HepG2 (cell line): ENCODE data around the gene RPA4. TPM values are rescaled to one million over a fixed set of nuclear protein-coding genes. Genes with fewer than 3 reads are reported as not detected.

Experiments used
- ATAC-seq: fragments of 200-7000 bp; cut with Tn5 transposase; 3 replicates; pipeline ENCODE4 v1.9.1; 2020; ENCODE audit warnings: mild to moderate bottlenecking, moderate library complexity
- BruUV-seq: library from RNA; stranded (reverse); fragments of 400-500 nt; replicated peaks from 2 replicates; lab custom pipeline; 2021; lab: Mats Ljungman, UMichigan
- CTCF ChIA-PET: fragments of 300-600 bp; formaldehyde crosslinking; extraction: SDS; loops from one replicate; lab custom pipeline; 2021; ENCODE audit warnings: low total read pairs, inconsistent platforms, low intra/inter-chr PET ratio; lab: Yijun Ruan, JAX
- POLR2A ChIA-PET: fragments of 350-600 bp; sonication (Branson Sonifier 250); formaldehyde crosslinking; loops from one replicate; lab custom pipeline; 2020; ENCODE audit warnings: antibody characterized with exemption, inconsistent platforms; lab: Yijun Ruan, JAX
- DNase-seq: peaks from one replicate; pipeline ENCODE4 v3.0.0-alpha.2; 2015; ENCODE audit warnings: low spot score
- FAIRE-seq: peaks from 3 replicates; lab custom pipeline; 2011; peaks lifted over from hg19 to GRCh38; lab: Jason Lieb, UNC
- H2AFZ ChIP-seq: one replicate; pipeline ENCODE4 v1.6.1; 2011; ENCODE audit warnings: low read length, inconsistent platforms
- H3K27ac ChIP-seq: fragments of 300-600 bp; 3 replicates; pipeline ENCODE4 v1.8.0; 2011; ENCODE audit warnings: mixed run types, mild to moderate bottlenecking, mixed read lengths, low read length, inconsistent platforms; ENCODE audit not compliant: insufficient read depth; ENCODE audit errors: extremely low read length
- H3K27me3 ChIP-seq, 2 experiments: fragments of 200-600 bp in 1 of 2; 2 replicates in 1 of 2; 3 replicates in 1 of 2; pipeline versions ENCODE4 v1.6.0 to v1.8.0; 2011; ENCODE audit warnings: low read length in 2 of 2, mild to moderate bottlenecking in 2 of 2, moderate library complexity in 2 of 2, inconsistent platforms in 1 of 2; ENCODE audit not compliant: insufficient read depth in 2 of 2, control insufficient read depth in 1 of 2
- H3K36me3 ChIP-seq, 2 experiments: fragments of 200-600 bp in 1 of 2; replicated peaks in 1 of 2; 2 replicates in 1 of 2; 3 replicates in 1 of 2; pipeline versions ENCODE4 v1.5.1 to v1.8.0; 2011; ENCODE audit warnings: low read length in 2 of 2, inconsistent platforms in 1 of 2; ENCODE audit not compliant: insufficient read depth in 2 of 2, control insufficient read depth in 1 of 2
- H3K4me1 ChIP-seq: 2 replicates; pipeline ENCODE4 v1.5.1; 2012; ENCODE audit warnings: low read length, inconsistent platforms; ENCODE audit not compliant: insufficient read depth
- H3K4me2 ChIP-seq: 2 replicates; pipeline ENCODE4 v1.6.0; 2011; ENCODE audit warnings: low read depth, low read length, inconsistent platforms
- H3K4me3 ChIP-seq, 3 experiments: fragments of 200-600 bp in 1 of 3; sonication (generic), shearing (Covaris generic) in 1 of 3; replicated peaks in 1 of 3; 2 replicates each; pipeline ENCODE4 v1.5.1; 2011 to 2016; ENCODE audit warnings: low read length in 3 of 3, inconsistent platforms in 2 of 3, low read depth in 2 of 3, mild to moderate bottlenecking in 2 of 3, control low read depth in 1 of 3, mixed read lengths in 1 of 3; ENCODE audit not compliant: insufficient read depth in 1 of 3
- H3K79me2 ChIP-seq: one replicate; pipeline ENCODE4 v1.6.1; 2011; ENCODE audit warnings: low read length, inconsistent platforms; ENCODE audit not compliant: insufficient read depth
- H3K9ac ChIP-seq: 2 replicates; pipeline ENCODE4 v1.6.0; 2011; ENCODE audit warnings: mild to moderate bottlenecking, low read depth, low read length, inconsistent platforms; ENCODE audit not compliant: insufficient read depth
- H3K9me3 ChIP-seq: 2 replicates; pipeline ENCODE4 v1.5.1; 2012; ENCODE audit warnings: mild to moderate bottlenecking, low read length
- H4K20me1 ChIP-seq: 2 replicates; pipeline ENCODE4 v1.6.0; 2011; ENCODE audit warnings: inconsistent platforms, mild to moderate bottlenecking, low read length, moderate library complexity; ENCODE audit not compliant: insufficient read depth
- AKAP8 ChIP-seq: sonication (generic); formaldehyde crosslinking; IDR thresholded peaks from 2 replicates; pipeline ENCODE4 v1.5.1; 2020; ENCODE audit warnings: mild to moderate bottlenecking, missing genetic modification reagents
- KLF9 ChIP-seq: IDR thresholded peaks from 2 replicates; pipeline ENCODE4 v1.6.1; 2016; ENCODE audit warnings: low read depth
- NPAS2 ChIP-seq: sonication (generic); formaldehyde crosslinking; IDR thresholded peaks from 2 replicates; pipeline ENCODE4 v1.8.0; 2022; ENCODE audit warnings: mild to moderate bottlenecking, missing genetic modification reagents, borderline replicate concordance
- RORA ChIP-seq: sonication (generic); formaldehyde crosslinking; IDR thresholded peaks from 2 replicates; pipeline ENCODE4 v1.5.0; 2020; ENCODE audit warnings: mild to moderate bottlenecking, missing genetic modification reagents, moderate library complexity
- TRIM24 ChIP-seq: sonication (generic); formaldehyde crosslinking; IDR thresholded peaks from 2 replicates; pipeline ENCODE4 v1.8.0; 2022; ENCODE audit warnings: mild to moderate bottlenecking, missing genetic modification reagents
- XBP1 ChIP-seq: sonication (generic); formaldehyde crosslinking; IDR thresholded peaks from 2 replicates; pipeline ENCODE4 v1.5.0; 2020; ENCODE audit warnings: missing genetic modification reagents
- ZBTB8A ChIP-seq: sonication (generic); formaldehyde crosslinking; IDR thresholded peaks from 2 replicates; pipeline ENCODE4 v1.4.0; 2020; ENCODE audit warnings: mild to moderate bottlenecking, low read depth, missing genetic modification reagents, borderline replicate concordance
- WGBS: methylation state at CpG from one replicate; pipeline ENCODE4 v1.1.6; 2017; ENCODE audit warnings: low lambda C conversion rate; 5-methylcytosine and 5-hydroxymethylcytosine counted together
- in situ Hi-C: cut with HindIII; loops from 2 replicates; pipeline ENCODE4 v1.10.0; 2017; ENCODE audit warnings: low pct_unique_long_range_greater_than_20kb; ENCODE audit not compliant: extremely low pct_ligation_motif_present
- intact Hi-C: fragments of 100-400 bp; cut with micrococcal nuclease; formaldehyde crosslinking; loops from one replicate; pipeline ENCODE4 v1.10.0; 2022; ENCODE audit not compliant: unreplicated experiment
- polyA plus RNA-seq, 8 experiments: library from polyadenylated mRNA; depleted of rRNA in 3 of 8; stranded (reverse) in 7 of 8; unstranded in 1 of 8; fragments of >200 nt; fragmentation: Illumina TruSeq in 4 of 8; extraction: Trizol in 4 of 8; gene quantifications; 2 replicates each; pipeline versions ENCODE4 v1.2.1 to v1.2.3, GENCODE V29; 2011 to 2016; ENCODE audit warnings: low read depth in 4 of 8, missing spikeins in 1 of 8, mixed read lengths in 1 of 8; ENCODE audit not compliant: insufficient read depth in 1 of 8
- total RNA-seq, 5 experiments: library from RNA; depleted of rRNA; stranded (reverse); fragments of >200 nt; fragmentation: Illumina TruSeq; extraction: Trizol; gene quantifications; 2 replicates each; pipeline ENCODE4 v1.2.3, GENCODE V29; 2016; ENCODE audit warnings: low read depth in 1 of 5

RPA4 gene
- total and polyA plus RNA-seq, 2 of the 13 experiments (the other 11 are each of a cell fraction or from before 2014, with no cell fraction given): 0.38 TPM; not detected in 1

DNA sequence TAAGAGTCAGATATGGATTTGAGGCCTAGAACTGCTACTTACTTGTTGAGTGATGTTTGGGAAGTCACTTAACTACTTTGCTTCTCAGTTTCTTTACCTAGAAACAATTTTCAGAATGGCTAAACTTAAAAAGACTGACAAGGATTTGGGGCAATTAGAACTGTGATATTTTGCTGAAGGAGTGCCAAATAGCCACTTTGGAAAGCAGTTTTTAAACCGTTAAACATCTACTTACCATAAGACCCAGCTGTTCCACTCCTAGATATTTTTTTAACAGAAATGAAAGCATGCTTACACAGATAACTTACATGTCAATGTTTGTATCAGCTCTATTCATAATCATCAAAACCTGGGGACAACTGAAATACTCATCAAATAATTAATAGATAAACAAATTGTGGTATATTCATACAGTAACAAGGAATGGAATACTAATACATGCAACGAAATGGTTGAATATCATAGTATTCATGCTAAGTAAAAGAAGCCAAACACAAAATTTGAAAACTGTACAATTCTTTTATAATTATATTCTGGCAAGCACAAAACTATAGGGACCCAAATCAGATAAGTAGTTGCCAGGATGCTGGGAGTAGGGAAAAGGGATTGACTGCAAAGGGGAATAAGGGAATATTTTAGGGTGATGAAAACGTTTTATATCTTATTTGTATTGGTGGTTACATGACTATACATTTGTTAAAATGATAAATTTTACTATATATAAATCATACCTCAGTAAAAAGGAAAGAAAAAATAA, 24.0 kb downstream of the RPA4 start:
- no peaks in the 10 kb centered on the region for H3K4me1 ChIP-seq
- ATAC-seq (no peak), DNase-seq (no peak), FAIRE-seq (no peak)
- intact Hi-C loops (no loop called here), in situ Hi-C loops (no loop called here)
- H3K4me3 ChIP-seq: no peak overlapping the region
- H3K4me2 ChIP-seq: no peak overlapping the region
- ChIA-PET CTCF (no interaction called here), POLR2A (no interaction called here)
- no peaks in the 10 kb centered on the region for H3K27me3 ChIP-seq
- H3K79me2 ChIP-seq: no peaks in the 10 kb centered on the region
- no peaks in the 10 kb centered on the region for H3K9me3 ChIP-seq
- H3K9ac ChIP-seq: no peak overlapping the region
- no peak overlapping the region for H3K27ac ChIP-seq
- 70% methylated on average over 3 of the region's 3 CpGs for WGBS
- no peaks in the 10 kb centered on the region for H3K36me3 ChIP-seq
- no peaks in the 10 kb centered on the region for H4K20me1 ChIP-seq
- no peak overlapping the region for H2AFZ ChIP-seq
- BruUV-seq: no TSS peak
- no peak for TF ChIP-seq ZBTB8A (CRISPR knock-in tag)

DNA sequence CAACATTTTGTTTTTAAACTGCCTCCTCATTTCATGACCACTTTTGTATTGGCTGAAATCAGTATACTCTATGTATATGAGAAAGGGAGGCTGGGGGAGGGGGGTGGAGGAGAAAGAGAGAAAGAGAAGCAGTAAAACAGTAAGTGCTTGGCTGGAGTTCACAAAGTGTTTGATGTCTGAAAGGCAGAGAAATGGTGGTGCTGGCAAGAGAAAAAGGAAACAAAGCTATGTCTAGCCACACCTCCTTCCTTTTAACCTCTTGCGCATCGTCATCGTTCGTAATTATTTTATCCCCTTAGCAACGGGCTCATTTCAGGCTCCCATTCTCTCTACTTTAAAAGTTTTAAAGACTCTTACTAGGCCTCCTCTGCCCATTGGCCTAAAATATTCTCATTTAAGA, 25.6 kb downstream of the RPA4 start:
- no peak for DNase-seq
- H3K4me2 ChIP-seq: no peak overlapping the region
- H4K20me1 ChIP-seq: no peaks in the 10 kb centered on the region
- POLR2A ChIA-PET: no interaction called here
- intact Hi-C loops: no loop called here
- WGBS: 95% methylated on average over 5 of the region's 5 CpGs
- no peaks in the 10 kb centered on the region for H3K27me3 ChIP-seq
- no peak overlapping the region for H3K4me3 ChIP-seq
- CTCF ChIA-PET: no interaction called here
- H3K4me1 ChIP-seq: no peaks in the 10 kb centered on the region
- no peak overlapping the region for H3K9ac ChIP-seq
- no peak for ATAC-seq
- no peaks in the 10 kb centered on the region for H3K79me2 ChIP-seq
- no peak overlapping the region for H3K27ac ChIP-seq
- no peak overlapping the region for H2AFZ ChIP-seq
- BruUV-seq: no TSS peak
- TF ChIP-seq NPAS2 (CRISPR knock-in tag) (no peak), AKAP8 (CRISPR knock-in tag) (no peak), RORA (CRISPR knock-in tag) (no peak), TRIM24 (CRISPR knock-in tag) (no peak), KLF9 (CRISPR knock-in tag) (no peak), XBP1 (no peak)
- FAIRE-seq: no peak
- H3K9me3 ChIP-seq: no peaks in the 10 kb centered on the region
- H3K36me3 ChIP-seq: no peaks in the 10 kb centered on the region
- in situ Hi-C loops: no loop called here
